Heart left ventricle (tissue), 13 donors: ENCODE data around the gene TJP1.

ENCODE experiments used
- CTCF ChIP-seq, 12 donors: fragments of 200-600 bp; sonication (generic) in 4 of 12; IDR thresholded peaks; one replicate each; pipeline versions ENCODE4 v1.5.0 to v1.8.0; 2018 to 2022; ENCODE audit warnings: antibody characterized with exemption in 12 of 12, mild to moderate bottlenecking in 5 of 12
- POLR2A ChIP-seq, 2 donors: fragments of 450-650 bp; IDR thresholded peaks; one replicate each; pipeline ENCODE4 v1.6.1; 2017; ENCODE audit warnings: antibody characterized with exemption in 2 of 2, mild to moderate bottlenecking in 2 of 2, moderate library complexity in 2 of 2
- donor health status: ischemic (EF 13 %, LVEDD 7.1; RV severe dilation, severe dysfunction).
- donor health status: DM: no; HTN: yes; CAD: no.
- donor health status: DM: no; HTN: no; CAD: no.
- donor health status: ischemic (EF 25% LVEDD 6.9; RV normal size, moderate dysfunction).
- donor health status: ischemic (EF 25% LVEDD 5.7; RV mildly dilated, moderate dysfunction).
- donor health status: ischemic (EF 35%, LVEDD 5.7; RV mildly dilated, moderate dysfunction).
- donor health status: nonischemic (EF 11% LVEDD 7.7; RV severe dilation, severe dysfunction).
- donor health status: DM: yes; HTN: yes; CAD: no.
- donor health status: PGD.
- donor health status: ischemic (EF 29% LVEDD 5.4; RV normal size, mild dysfunction).
- donor health status: nonischemic (EF 23%, LVEDD 6.1; RV moderate dilation, normal function).

GRCh38 chr15:29668120-29668602 is 154.1 kb downstream of the TJP1 start:
- TF ChIP-seq CTCF (IDR thresholded peaks at IDR 0.05) (peak; percentile 56 to 89 (median 80)), POLR2A (IDR thresholded peaks at IDR 0.05) (no peak)
